ENCODE measurements around the gene TMEM161B.
A peak's percentile ranks its signal among the peaks of the same experiment; 100 is the strongest.
"Not testable (repeated sequence)": the region's sequence is repeated elsewhere in the genome, so short reads cannot be mapped to it uniquely, and the experiment has no call there.

Gene TMEM161B

DNA sequence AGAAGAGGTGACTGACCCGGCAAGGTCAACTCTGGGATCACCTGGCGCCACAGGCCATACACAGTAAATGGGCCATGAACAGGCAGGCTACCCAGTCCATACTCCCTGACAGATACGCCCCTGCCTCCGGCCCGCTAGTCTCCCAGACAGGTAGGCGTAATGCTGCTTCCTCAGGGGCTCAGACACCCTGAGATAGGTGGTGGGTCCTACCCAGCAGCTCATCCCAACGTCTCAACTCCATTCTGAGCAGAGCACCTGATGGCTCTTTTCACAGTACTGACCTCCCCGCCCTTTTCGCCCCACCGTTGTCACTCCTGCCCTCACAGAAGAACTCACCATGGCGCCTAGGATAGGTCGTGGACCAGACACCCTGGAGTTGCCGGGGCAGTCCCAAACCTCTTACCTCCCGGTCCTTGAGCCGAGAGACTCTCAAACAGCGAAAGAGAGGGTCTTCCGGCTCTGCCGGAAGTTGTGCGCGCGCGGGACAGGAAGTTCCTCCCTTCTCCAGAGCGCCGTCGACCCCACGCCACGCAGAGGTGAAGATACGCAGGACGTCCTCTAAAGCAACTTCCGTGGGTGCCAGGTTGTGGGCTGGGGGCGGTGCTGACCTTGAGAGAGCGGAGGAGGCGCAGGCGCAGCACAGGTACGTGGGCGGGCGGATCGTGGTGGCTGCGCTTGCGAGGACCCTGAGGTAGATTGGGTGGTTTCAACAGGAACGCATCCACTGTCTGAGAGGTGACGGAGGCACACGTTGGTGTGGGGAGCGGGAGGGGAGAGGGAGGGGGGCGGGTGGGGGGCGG is at the start of gene TMEM161B:
Gene TMEM161B (minus strand): TSS at position 461 of the 800 bp plus-strand sequence. CDS start 122 bp downstream, at position 339.
- peak; percentile 49 for DNase-seq (ENCODE audit: low read depth)

DNA sequence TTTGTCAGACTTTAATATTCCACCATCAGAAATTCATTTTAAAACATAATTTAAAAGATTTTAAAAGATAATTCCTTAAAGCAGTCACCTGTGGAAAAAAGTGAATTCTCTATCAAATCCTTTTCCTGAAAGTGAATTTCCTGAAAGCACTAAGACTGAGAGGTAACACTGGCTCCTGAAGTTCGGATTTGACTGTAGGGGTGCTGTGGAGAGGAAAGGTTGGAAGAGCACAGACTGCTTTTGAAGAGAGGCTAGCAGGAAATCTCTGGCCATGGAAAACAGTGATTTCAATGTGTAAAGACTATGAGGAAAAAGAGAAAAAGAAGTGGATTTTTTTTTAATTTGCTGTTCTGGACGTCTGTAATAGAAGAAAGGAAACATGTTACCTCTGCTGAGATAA is 35.7 kb upstream of the TMEM161B start:
- DNase-seq (ENCODE audit: low read depth): no peak

DNA sequence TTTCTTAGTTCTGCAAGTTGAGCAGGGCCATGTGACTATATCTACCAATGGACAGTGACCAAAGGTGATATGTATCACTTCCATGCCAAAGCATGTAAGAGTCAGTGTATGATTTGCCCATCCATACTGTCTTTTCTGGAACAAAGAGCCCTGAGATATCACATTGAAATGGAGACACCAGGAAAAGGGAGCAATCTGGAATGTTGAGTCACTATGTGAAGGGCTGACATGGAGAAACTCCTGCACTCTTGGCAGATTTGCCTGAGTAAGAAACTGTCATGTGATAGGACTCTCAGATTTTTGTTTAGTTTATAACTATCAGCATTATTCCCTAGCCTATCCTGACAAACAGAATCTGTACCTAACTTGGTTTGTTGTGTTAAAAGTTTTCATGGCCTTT is 29.8 kb upstream of the TMEM161B start:
- peak; percentile 7 for DNase-seq (ENCODE audit: low read depth)

DNA sequence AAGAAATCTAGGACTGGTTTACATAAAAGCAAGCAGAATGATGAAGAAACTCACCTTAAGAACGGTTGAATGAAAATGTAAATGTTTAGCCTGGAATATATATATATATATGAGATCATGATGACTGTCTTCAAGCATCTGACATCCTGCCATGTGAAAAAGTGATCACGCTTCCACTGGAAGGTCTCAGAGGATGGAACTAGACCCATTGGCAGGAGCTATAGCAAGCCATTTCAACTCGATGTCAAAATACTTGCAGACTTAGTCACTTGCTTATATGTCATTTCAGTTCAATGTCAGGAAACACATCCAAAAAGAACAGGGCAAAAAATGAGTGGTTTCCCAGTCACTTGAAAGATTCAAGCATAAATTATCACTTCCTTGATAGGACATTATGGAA is 22.2 kb upstream of the TMEM161B start:
- DNase-seq (ENCODE audit: low read depth): no peak

DNA sequence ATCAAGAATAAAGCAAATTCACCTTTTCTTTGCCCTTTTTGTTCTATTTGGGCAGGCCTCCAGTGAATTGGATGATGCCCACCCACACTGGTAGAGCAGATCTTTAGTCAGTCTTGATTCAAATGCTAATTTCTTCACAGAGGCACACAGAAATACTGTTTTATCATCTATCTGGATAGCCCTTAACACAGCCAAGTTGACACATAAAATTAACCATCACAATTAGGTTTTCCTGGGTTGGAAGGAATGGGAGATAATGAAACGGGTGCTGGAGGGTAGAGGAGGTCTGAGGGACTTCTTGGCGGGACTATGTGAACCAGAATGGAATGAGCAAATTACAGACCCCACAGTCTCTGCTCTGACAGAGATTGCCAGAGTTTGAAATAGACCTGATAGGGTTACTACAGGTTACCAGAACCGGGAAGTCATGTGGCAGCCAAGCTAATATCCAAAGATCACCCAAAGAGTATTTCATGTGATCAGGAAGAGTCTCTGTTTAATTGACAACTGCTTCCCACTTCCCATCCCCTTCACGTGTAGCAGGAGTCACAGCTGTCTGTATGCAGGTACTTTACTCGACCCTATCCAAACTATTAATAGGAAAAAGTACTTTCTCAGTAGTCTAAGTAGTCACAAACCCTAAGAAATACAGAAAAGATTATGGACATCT is 20.0 kb upstream of the TMEM161B start:
- no peak for DNase-seq (ENCODE audit: low read depth)

DNA sequence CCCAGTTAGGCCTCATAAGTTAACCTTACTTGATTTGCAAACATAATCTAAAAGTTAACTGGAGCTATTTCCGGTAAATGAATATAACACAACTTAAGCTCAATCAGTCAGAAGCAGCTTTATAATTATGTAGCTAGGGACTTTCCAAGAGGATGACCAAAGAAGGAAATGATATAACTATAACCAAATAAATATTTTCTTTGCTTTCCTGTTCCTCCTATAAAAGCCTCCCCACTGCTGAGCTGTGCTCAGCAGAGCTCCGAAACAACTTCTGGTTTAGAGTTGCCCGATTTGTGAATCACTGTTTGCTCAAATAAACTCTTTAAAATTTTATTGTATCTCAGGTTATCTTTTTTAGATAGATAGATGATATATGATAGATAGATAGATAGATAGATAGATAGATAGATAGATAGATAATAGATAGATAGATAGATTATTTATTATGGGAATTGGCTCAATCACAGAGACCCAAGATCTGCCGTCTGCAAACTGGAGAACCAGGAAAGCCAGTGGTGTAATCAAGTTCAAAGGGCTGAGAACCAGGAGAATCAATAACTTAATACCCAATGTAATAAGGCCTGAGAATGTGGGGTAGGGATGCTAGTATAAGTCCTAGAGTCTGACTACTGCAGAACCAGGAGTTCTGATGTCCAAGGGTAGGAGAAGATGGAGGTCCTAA is 19.3 kb upstream of the TMEM161B start:
- no peak for DNase-seq (ENCODE audit: low read depth)

DNA sequence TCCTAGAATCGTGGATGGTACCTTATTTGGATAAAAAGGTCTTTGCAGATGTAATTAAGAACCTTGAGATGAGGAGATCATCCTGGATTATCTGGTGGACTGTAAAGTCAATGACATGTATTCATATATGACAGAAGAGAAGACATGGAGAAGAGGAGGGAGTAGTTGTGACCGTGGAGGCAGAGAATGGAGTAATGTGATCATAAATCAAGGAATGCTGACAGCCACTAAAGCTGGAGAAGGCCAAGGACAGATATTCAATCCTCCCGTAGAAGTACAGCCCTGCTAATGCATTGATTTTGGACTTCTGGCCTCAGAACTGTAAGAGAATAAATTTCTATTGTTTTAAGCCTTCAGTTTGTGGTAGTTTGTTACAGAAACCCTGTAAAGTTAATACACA is 18.7 kb upstream of the TMEM161B start:
- DNase-seq (ENCODE audit: low read depth): no peak

DNA sequence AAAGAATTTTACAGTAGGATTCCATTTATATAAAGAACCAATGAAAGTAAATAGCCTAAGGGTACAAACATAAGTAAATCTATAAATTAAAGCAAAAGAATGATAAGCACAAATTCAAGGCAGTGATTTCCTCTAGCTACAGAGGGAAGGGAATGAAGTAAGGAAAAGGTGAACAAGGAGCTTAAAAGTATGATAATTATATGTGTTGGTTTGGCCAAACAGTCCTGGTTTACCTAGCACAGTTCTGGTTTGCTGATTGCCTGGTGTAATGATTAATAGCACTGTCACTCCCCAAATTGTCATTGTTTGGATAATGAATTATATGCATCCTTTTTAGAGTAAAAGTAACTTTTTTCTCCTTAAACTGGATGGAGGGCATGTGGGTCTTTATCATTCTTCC is 15.0 kb upstream of the TMEM161B start:
- DNase-seq (ENCODE audit: low read depth): no peak

DNA sequence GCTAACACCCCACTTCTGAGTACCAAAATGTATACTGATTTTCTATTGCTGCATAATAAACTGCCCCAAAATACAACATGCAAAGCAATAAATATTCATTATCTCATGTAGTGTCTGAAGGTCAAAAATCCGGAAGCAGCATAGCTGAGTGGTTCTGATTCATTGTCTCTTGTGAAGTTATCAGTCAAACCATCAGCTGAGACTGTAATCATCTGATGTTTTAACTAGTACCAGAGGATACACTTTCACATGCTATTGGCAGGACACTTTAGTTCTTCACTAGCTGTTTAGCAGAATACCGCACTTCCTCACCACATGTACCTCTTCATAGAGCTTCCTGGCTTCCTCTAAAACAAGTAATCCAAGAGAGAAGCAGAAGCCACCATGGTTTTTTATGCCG is 12.7 kb upstream of the TMEM161B start:
- no peak for DNase-seq (ENCODE audit: low read depth)

DNA sequence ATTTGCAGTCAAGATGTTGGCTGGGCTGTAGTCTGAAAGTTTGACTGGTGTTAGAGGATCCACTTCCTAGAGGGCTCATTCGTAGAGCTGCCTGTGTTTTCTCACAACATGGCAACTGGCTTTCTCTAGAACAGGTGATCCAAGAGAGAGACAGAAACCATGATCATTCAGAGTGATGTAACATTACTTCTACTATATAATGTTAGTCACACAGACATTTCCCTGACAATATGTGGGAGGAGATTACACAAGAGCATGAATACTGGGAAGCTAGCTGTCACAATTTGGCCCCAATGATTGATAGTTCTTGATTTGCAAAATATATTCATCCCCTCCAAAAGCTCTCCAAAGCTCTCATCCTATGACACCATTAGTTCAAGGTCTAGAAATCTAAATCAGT is 10.9 kb upstream of the TMEM161B start:
- no peak for DNase-seq (ENCODE audit: low read depth)

DNA sequence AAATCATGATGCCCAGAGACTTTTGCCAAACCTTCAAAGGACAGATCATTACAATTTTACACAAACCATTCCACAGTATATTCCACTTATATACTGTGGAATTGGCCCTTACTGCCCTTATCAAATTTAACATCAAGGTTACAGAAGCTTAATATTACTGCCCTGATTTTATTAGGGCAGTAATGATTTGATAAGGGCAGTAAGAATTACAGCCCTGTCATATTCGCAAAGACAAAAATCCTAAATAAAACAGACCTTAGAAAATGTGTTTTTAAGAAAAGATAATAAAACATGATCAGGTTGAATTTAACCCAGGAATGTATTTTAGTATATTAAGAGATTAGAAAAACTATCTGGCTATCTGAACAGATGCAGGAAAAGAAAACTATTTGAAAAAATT is 7.7 kb upstream of the TMEM161B start:
- no peak for DNase-seq (ENCODE audit: low read depth)

DNA sequence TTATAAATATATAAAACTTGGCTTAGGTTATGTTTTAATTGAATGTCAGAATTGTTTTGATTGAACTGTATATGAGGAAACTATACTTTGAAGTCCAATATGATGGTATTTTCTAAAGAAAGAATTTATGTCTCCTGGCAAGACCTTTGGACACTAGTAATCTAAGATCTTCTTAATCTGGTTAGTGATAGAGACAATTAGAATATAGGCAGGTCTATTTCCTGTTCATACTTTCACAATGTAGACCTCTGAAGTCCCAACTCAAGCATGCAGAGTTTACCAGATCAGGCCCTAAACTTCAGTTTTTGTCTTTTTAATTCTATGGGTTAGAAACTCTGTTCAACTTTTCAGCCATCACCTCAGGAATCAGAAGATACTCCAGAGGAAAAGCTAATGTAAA is 6.9 kb upstream of the TMEM161B start:
- no peak for DNase-seq (ENCODE audit: low read depth)

DNA sequence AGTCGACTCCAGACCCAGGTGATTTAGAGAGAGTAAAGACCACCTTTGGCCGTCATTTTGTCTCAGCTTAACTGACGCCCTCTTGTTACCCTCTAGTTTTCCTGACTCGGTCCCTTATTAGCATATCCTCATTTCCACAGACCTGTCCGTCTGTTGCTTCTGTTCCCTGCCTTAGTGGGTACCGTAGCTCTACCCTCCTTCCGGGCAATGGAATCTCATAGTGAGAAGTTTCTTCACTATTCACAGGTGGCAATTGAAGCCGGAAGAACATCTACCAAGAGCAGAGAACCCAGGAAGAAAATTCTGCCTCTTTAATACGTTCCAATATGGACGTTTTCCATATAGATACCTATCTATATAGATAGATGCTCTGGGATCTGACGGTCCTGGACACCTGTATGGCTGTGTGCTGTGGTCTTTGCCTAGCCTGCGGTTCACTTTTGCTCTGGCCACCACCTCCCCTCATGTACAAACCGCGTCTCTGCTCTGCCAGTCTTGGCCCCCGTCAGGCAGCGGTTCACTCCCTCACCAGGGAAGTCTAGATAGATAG is 652 bp upstream of the TMEM161B start:
- no peak for DNase-seq (ENCODE audit: low read depth)

DNA sequence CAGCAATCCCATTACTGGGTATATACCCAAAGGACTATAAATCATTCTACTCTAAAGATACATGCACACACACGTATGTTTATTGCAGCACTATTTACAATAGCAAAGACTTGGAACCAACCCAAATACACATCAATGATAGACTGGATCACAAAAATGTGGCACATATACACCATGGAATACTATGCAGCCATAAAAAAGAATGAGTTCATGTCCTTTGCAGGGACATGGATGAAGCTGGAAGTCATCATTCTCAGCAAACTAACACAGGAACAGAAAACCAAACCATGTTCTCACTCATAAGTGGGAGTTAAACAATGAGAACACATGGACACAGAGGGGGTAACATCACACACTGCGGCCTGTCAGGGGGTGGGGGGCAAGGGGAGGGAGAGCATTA is 4.1 kb downstream of the TMEM161B start:
- not testable (repeated sequence) for DNase-seq (ENCODE audit: low read depth)

DNA sequence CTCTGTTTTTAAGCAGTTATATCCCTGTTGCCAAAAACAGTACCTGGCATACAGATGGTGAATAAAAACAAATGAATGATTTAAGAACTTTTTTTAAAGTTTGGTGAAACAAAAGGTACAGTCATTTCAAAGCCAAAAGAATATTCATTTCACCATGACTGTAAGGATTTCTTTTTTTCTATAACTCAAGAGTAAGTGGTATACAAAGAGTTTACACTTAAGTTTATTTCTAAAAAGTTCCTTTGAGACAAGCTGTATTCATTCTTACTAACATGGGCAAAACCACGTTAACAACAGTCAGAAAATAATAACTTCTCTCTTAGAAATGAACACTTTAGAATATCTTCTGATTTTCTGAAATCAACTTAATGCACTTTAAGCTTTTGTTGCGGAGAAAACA is 5.3 kb downstream of the TMEM161B start:
- DNase-seq (ENCODE audit: low read depth): no peak

DNA sequence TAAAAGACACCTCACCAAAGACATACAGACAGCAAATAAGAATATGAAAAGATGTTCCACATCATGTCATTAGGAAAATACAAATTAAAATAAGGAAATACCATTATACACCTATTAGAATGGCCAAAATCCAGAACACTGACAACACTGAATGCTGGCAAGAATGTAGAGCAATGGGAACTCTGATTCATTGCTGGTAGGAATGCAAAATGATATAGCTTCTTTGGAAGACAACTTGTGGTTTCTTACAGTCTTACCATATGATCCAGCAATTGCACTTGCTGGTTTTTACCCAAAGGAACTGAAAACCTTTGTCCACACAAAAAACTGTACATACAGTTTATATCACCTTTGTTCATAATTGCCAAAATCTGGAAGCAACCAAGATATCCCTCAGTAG is 6.5 kb downstream of the TMEM161B start:
- no peak for DNase-seq (ENCODE audit: low read depth)

DNA sequence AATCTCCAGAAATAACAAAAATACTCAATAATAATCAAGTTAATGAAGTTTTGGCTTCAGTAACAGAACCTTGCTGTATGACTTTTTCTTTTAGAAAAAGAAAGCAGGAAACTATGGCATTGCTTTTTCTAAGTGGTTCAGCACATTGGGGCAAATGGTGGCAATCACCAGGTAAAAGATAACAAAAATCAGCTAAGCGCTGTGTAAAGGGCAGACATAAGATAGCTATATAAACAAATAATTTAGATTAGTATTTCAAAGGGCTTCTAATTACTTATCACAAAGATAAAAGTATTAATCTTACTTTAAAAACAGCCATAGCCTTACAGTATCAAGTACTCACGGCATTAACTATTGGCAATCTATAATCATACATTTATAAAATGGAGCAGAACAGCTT is 10.0 kb downstream of the TMEM161B start:
- DNase-seq (ENCODE audit: low read depth): no peak

DNA sequence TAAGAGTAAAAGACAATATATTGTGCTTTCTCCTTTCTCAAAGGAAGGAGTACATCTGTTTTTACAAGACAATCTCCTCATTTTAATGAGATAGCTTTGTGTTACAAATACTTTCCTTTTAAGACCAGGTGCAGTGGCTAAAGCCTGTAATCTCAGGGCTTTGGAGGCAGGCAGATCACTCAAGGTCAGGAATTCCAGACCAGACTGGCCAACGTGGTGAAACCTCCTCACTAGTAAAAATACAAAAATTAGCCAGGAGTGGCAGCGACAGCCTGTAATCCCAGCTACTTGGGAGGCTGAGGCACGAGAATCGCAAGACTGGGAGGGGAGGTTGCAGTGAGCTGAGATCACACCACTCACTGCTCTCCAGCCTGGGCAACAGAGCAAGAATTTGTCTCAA is 11.8 kb downstream of the TMEM161B start:
- no peak for DNase-seq (ENCODE audit: low read depth)

DNA sequence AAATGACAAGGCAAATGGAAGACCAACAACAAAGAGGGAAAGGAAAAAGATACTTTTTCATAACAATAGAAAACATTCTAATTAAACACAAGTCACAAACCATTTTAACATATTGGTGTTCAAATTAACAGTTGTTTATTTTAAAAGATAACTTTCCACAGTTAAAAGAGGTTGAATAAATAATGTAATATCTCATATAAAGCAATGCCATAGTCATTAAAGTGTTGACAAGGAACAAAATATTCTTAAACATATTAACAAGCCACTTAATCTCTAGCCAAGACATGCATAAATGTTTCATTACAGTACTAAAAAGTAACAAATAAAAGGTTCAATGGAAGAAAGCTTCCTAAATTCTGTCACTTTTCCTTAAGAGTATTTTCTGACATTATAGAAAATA is 12.6 kb downstream of the TMEM161B start:
- DNase-seq (ENCODE audit: low read depth): no peak

DNA sequence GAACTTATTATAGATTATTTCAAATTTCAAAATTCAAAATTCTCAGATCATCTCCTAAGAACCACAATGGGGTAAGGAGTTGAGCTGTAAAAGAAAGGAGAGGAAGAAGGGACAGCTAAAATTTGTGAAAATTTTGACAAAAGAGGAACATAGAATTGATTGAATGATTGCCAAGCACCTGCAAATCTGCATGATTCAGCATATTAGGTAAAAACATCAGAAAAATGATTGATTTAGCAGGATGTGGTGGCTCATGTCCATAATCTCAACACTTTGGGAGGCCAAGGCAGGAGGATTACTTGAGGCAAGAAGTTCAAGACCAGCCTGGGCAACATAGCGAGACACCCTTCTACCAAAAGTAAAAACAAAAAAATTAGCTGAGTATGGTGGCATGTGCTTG is 14.3 kb downstream of the TMEM161B start:
- DNase-seq (ENCODE audit: low read depth): no peak

DNA sequence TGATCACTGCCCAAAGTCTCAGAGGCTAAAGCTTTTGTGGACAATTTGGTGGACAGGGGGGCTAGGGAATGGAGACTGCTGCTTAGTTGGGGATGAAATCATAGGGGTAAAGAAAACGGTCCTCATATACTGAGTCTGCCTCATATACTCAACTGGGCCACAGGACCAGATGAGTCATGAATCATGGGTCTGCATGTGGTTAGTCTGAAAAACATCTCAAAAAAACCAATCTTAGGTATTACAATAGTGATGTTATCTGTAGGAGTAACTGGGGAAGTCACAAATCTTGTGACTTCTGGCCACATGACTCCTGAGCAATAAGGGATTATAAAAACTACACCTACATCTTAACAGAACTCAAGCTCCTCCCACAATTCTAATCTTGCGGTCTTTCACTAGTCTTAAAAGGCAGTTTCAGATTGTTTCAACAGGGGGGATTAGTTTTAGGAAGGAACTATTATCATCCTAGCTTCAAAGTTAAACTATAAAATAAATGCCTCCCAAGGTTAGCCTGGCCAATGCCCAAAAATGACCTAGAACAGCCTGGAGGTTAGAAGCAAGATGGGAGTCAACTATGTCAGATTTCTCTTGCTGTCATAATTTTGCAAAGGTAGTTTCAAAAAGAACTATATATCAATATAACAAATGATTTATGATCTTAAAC is 17.5 kb downstream of the TMEM161B start:
- DNase-seq (ENCODE audit: low read depth): no peak

DNA sequence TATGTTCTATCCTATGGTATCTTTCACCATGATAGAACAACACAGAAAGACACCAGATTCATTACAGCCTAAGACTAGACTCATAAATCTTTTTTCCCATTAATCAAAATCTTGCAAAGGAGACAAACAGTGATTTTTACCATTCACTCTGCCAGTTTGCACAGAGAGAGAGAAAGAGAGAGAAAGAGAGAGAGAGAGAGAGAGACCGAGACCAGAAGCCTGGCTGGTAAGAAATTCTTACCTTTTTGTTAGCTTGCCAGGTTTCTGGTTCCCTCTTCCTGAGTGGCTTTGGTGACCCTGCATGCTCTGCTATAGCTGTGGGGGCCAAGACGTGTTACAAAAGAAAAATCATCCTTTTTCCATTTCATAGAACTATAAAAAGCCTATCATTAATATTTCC is 18.6 kb downstream of the TMEM161B start:
- DNase-seq (ENCODE audit: low read depth): no peak

Data from GM04504 (cell line).